Retinal pigment epithelial cell (primary cell): ENCODE results near the gene FBXL4.

Experiments used
- DNase-seq: peaks from one replicate; pipeline ENCODE4 v3.0.0-alpha.2; 2010; ENCODE audit warnings: low read depth
- H3K4me3 ChIP-seq: 2 replicates; pipeline ENCODE4 v1.5.1; 2011; ENCODE audit warnings: mild to moderate bottlenecking, low read length, control low read depth, moderate library complexity
- CTCF ChIP-seq: conservative IDR thresholded peaks from 2 replicates; pipeline ENCODE4 v1.5.1; 2011; ENCODE audit warnings: low read depth, low read length, control low read depth, inconsistent platforms

The FBXL4 gene

GRCh38 chr6:98827295-98828159 is 120.2 kb downstream of the FBXL4 start:
- TF ChIP-seq CTCF = no peak
- no peak for DNase-seq
- H3K4me3 ChIP-seq = no peak overlapping the region

GRCh38 chr6:98825600-98826230 is 122.0 kb downstream of the FBXL4 start:
- no peak for DNase-seq
- no peak overlapping the region for H3K4me3 ChIP-seq
- TF ChIP-seq CTCF = no peak

- no peak for DNase-seq
- TF ChIP-seq CTCF = no peak
- no peak overlapping the region for H3K4me3 ChIP-seq
Observed at GRCh38 chr6:98824902-98825599, 122.7 kb downstream of the FBXL4 start.

GRCh38 chr6:98824162-98824901 is 123.4 kb downstream of the FBXL4 start:
- no peak for DNase-seq
- no peak for TF ChIP-seq CTCF
- H3K4me3 ChIP-seq = peak overlapping the region; percentile 25

GRCh38 chr6:98823428-98824161 is 124.2 kb downstream of the FBXL4 start:
- no peak for TF ChIP-seq CTCF
- H3K4me3 ChIP-seq = no peak overlapping the region

GRCh38 chr6:98821756-98822405 is 125.9 kb downstream of the FBXL4 start:
- no peak overlapping the region for H3K4me3 ChIP-seq
- no peak for TF ChIP-seq CTCF
- DNase-seq = no peak

More at GRCh38 chr6:98823428-98824161, 124.2 kb downstream of the FBXL4 start:
- no peak for DNase-seq
